Nephron progenitor cell (in vitro differentiated cells): ENCODE measurements around the gene SLC66A2.

Source experiments
- DNase-seq: peaks from one replicate; pipeline ENCODE4 v3.0.0; 2021
- H3K27ac Mint-ChIP-seq: 2 replicates; pipeline ENCODE4 v1.8.0; 2021; ENCODE audit warnings: mild to moderate bottlenecking, moderate library complexity, mixed read lengths
- H3K27me3 Mint-ChIP-seq: 2 replicates; pipeline ENCODE4 v1.8.0; 2021; ENCODE audit warnings: mild to moderate bottlenecking, low read depth, mixed read lengths; ENCODE audit not compliant: poor library complexity
- H3K36me3 Mint-ChIP-seq: 2 replicates; pipeline ENCODE4 v1.8.0; 2021; ENCODE audit warnings: low read depth, mixed read lengths
- H3K4me1 Mint-ChIP-seq: 2 replicates; pipeline ENCODE4 v1.8.0; 2021; ENCODE audit warnings: mixed read lengths
- H3K4me3 Mint-ChIP-seq: 2 replicates; pipeline ENCODE4 v1.8.0; 2021; ENCODE audit warnings: mild to moderate bottlenecking, moderate library complexity, mixed read lengths
- H3K9me3 Mint-ChIP-seq: 2 replicates; pipeline ENCODE4 v1.8.0; 2021; ENCODE audit warnings: mild to moderate bottlenecking, moderate library complexity, mixed read lengths
- TF ChIP-seq, protein P1 (sequence below): fragments of 200-600 bp; sonication (generic); IDR thresholded peaks from 2 replicates; pipeline ENCODE4 v1.5.0; 2021; ENCODE audit warnings: antibody characterized with exemption

Gene SLC66A2

DNA sequence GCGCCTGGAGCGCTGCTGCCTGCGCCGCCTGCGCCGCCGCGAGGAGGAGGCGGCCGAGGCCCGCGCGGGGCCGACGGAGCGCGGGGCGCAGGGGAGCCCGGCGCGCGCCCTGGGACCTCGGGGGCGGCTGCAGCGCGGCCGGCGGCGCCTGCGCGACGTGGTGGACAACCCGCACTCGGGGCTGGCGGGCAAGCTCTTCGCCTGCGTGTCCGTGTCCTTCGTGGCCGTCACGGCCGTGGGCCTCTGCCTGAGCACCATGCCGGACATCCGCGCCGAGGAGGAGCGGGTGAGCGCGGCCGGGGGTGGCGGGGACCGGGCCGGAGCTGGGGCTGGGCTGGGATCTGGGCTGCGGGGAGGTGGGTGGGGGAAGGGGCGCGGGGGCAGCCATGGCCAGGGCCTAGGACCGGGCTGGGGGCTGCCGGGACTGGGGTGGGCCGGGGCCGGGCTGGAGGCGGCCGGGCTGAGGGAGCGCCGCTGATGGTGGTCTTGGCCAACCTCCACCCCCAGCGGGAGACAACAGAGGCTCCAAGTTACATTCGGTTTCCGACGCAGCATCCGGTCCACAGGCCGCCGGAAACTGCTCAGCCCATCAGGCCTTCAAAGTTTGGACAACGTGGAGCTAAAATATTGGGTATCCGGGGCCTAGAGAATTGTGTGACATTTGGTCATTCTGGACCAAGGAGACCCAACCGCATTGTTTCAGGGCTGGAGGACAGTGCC lies 87.3 kb downstream of the SLC66A2 start:
- Mint-ChIP-seq H3K27me3 (peaks cover 18% of the 10 kb centered on the region), H3K9me3 (peaks cover 47% of the 10 kb centered on the region), H3K36me3 (no peaks in the 10 kb centered on the region), H3K4me1 (peaks cover 5% of the 10 kb centered on the region), H3K27ac (no peak overlapping the region), H3K4me3 (no peak overlapping the region)
- DNase-seq, result no peak
- TF ChIP-seq, protein P1, sequence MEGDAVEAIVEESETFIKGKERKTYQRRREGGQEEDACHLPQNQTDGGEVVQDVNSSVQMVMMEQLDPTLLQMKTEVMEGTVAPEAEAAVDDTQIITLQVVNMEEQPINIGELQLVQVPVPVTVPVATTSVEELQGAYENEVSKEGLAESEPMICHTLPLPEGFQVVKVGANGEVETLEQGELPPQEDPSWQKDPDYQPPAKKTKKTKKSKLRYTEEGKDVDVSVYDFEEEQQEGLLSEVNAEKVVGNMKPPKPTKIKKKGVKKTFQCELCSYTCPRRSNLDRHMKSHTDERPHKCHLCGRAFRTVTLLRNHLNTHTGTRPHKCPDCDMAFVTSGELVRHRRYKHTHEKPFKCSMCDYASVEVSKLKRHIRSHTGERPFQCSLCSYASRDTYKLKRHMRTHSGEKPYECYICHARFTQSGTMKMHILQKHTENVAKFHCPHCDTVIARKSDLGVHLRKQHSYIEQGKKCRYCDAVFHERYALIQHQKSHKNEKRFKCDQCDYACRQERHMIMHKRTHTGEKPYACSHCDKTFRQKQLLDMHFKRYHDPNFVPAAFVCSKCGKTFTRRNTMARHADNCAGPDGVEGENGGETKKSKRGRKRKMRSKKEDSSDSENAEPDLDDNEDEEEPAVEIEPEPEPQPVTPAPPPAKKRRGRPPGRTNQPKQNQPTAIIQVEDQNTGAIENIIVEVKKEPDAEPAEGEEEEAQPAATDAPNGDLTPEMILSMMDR, result no peak

DNA sequence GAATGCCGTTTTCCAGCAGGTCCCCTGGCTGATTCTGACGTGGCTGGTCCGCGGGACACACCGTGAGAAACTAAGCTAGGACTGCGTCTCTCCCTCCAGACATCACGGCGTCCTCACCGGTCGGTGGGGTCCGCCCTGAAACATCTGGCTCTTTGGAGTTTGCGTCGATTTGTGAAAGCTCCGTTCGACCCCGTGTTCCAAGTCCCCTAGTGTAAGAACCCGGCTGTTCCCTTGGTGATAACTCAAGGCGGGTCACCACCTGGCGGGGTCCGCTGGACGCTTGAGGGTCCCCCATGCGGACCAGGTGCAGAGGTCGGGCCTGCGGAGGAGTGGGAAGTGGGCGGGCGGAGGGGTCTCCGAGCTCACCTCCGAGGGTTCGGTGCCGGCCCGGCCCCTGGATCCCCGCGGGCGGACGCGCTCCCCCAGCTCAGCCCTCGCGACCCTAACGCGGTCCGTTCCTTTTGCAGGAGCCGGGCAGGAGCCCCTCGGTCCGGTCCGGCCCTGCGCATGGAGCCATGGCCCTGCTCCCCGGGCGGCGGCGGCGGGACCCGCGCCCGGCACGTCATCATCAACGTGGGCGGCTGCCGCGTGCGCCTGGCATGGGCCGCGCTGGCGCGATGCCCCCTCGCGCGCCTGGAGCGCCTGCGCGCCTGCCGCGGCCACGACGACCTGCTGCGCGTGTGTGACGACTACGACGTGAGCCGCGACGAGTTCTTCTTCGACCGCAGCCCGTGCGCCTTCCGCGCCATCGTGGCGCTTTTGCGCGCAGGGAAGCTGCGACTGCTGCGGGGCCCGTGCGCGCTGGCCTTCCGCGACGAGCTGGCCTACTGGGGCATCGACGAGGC lies 88.1 kb downstream of the SLC66A2 start:
- peaks cover 43% of the 10 kb centered on the region for H3K9me3 Mint-ChIP-seq
- no peak for DNase-seq
- no peak overlapping the region for H3K4me3 Mint-ChIP-seq
- TF ChIP-seq, protein P1, result no peak
- peaks cover under 1% of the 10 kb centered on the region for H3K4me1 Mint-ChIP-seq
- no peaks in the 10 kb centered on the region for H3K36me3 Mint-ChIP-seq
- peaks cover 26% of the 10 kb centered on the region for H3K27me3 Mint-ChIP-seq
- H3K27ac Mint-ChIP-seq, result no peak overlapping the region

- Mint-ChIP-seq H3K4me1 (peaks cover 1% of the 10 kb centered on the region), H3K9me3 (peaks cover 40% of the 10 kb centered on the region), H3K36me3 (no peaks in the 10 kb centered on the region), H3K27ac (no peak overlapping the region), H3K27me3 (peaks cover 34% of the 10 kb centered on the region), H3K4me3 (no peak overlapping the region)
- no peak for DNase-seq
- TF ChIP-seq, protein P1, result no peak
These were observed 88.9 kb downstream of the SLC66A2 start for GRCh38 chr18:79862562-79862961.

DNA sequence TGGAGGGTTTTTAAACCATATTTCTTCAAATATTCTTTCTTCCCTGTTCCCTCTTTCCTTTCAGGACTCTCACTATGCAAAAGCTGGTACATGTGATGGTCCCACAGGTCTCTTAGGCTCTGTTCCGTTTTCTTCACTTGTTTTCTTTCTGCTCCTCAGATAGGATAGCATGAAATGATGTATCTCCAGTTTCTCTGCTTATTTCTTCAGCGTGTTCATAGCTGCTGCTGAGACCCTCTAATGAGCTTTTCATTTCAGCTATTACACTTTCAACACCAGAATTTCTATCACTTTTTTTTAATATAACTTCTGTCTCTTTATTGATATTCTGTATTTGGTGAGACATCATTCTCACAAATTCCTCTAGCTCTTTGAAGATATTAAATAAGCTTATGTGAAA lies 89.8 kb downstream of the SLC66A2 start:
- Mint-ChIP-seq H3K27me3 (peaks cover 35% of the 10 kb centered on the region), H3K4me1 (peaks cover 9% of the 10 kb centered on the region), H3K27ac (no peak overlapping the region), H3K36me3 (no peaks in the 10 kb centered on the region), H3K9me3 (peaks cover 40% of the 10 kb centered on the region), H3K4me3 (no peak overlapping the region)
- no peak for DNase-seq
- TF ChIP-seq, protein P1, result no peak

DNA sequence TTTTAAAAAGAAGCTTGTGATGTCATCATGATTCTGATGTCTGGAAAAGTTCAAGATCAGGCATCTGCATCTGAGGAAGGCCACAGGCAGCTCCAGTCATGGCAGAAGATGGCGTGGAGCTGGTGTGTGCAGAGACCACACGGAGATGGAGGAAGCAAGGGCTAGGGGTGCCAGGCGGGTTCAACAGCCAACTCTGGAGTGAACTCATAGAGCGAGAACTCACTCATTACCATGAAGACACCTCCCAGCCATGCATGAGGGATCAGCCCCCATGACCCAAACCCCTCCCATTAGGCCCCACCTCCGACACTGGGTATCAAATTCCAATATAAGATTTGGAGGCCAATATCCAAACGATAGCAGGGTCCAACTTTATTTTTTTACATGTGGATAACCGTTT lies 92.1 kb downstream of the SLC66A2 start:
- TF ChIP-seq, protein P1, result no peak
- Mint-ChIP-seq H3K9me3 (peaks cover 49% of the 10 kb centered on the region), H3K27me3 (peaks cover 45% of the 10 kb centered on the region), H3K4me3 (no peak overlapping the region), H3K4me1 (peaks cover 17% of the 10 kb centered on the region), H3K36me3 (no peaks in the 10 kb centered on the region), H3K27ac (no peak overlapping the region)
- DNase-seq, result no peak
